IMR-90 (cell line): Measurements from ENCODE around the gene KCTD8. TPM values are rescaled to one million over a fixed set of nuclear protein-coding genes. Genes with fewer than 3 reads are reported as not detected.

Experiments used
- ATAC-seq: fragments of 200-7000 bp; cut with Tn5 transposase; 2 replicates; pipeline ENCODE4 v1.9.1; 2020; ENCODE audit warnings: low read depth, mild to moderate bottlenecking, moderate library complexity
- BruUV-seq: library from RNA; stranded (reverse); fragments of 400-500 nt; replicated peaks from 2 replicates; lab custom pipeline; 2021; lab: Mats Ljungman, UMichigan
- CTCF ChIA-PET: fragments of 300-600 bp; formaldehyde crosslinking; extraction: SDS; loops from one replicate; lab custom pipeline; 2021; ENCODE audit warnings: antibody characterized with exemption; lab: Yijun Ruan, JAX
- POLR2A ChIA-PET: fragments of 300-600 bp; sonication (Branson Sonifier 250); formaldehyde crosslinking; loops from one replicate; lab custom pipeline; 2022; ENCODE audit warnings: antibody characterized with exemption; ENCODE audit not compliant: unreplicated experiment; lab: Charles Lee
- DNase-seq: peaks from one replicate; pipeline ENCODE4 v3.0.0; 2013
- H2AFZ ChIP-seq: replicated peaks from 2 replicates; pipeline ENCODE3; 2013; ENCODE audit warnings: low read length, mild to moderate bottlenecking; ENCODE audit not compliant: poor library complexity
- H2AK5ac ChIP-seq: 2 replicates; pipeline ENCODE4 v1.6.1; 2013; ENCODE audit warnings: low read depth, low read length, inconsistent platforms
- H2AK9ac ChIP-seq: replicated peaks from 2 replicates; pipeline ENCODE3; 2013; ENCODE audit warnings: mild to moderate bottlenecking, low read depth, low read length, moderate library complexity; ENCODE audit not compliant: poor library complexity
- H2BK120ac ChIP-seq: 2 replicates; pipeline ENCODE4 v1.6.1; 2013; ENCODE audit warnings: low read depth, low read length, inconsistent platforms
- H2BK15ac ChIP-seq: 3 replicates; pipeline ENCODE4 v1.6.1; 2013; ENCODE audit warnings: low read depth, low read length, inconsistent platforms
- H2BK20ac ChIP-seq: 2 replicates; pipeline ENCODE4 v1.6.1; 2013; ENCODE audit warnings: low read depth, mild to moderate bottlenecking, inconsistent platforms, low read length, moderate library complexity
- H2BK5ac ChIP-seq: 2 replicates; pipeline ENCODE4 v1.6.1; 2013; ENCODE audit warnings: mild to moderate bottlenecking, low read depth, low read length, inconsistent platforms; ENCODE audit not compliant: poor library complexity, severe bottlenecking
- H3K14ac ChIP-seq: replicated peaks from 2 replicates; pipeline ENCODE4 v1.6.1; 2013; ENCODE audit warnings: low read depth, low read length, inconsistent platforms
- H3K18ac ChIP-seq: 2 replicates; pipeline ENCODE4 v1.6.1; 2013; ENCODE audit warnings: low read depth, low read length, control low read depth
- H3K23ac ChIP-seq: 2 replicates; pipeline ENCODE4 v1.6.1; 2013; ENCODE audit warnings: low read depth, low read length, inconsistent platforms
- H3K27ac ChIP-seq: 2 replicates; pipeline ENCODE4 v1.5.1; 2013; ENCODE audit warnings: mild to moderate bottlenecking, control low read depth, low read length; ENCODE audit not compliant: insufficient read depth
- H3K27me3 ChIP-seq: 2 replicates; pipeline ENCODE4 v1.6.1; 2013; ENCODE audit warnings: low read length; ENCODE audit not compliant: control insufficient read depth, insufficient read depth
- H3K36me3 ChIP-seq: 2 replicates; pipeline ENCODE4 v1.6.1; 2013; ENCODE audit warnings: low read length, mixed read lengths; ENCODE audit not compliant: control insufficient read depth, insufficient read depth
- H3K4ac ChIP-seq: 2 replicates; pipeline ENCODE4 v1.6.1; 2013; ENCODE audit warnings: low read depth, low read length, inconsistent platforms
- H3K4me1 ChIP-seq: 2 replicates; pipeline ENCODE4 v1.6.1; 2013; ENCODE audit warnings: low read length, mixed read lengths; ENCODE audit not compliant: control insufficient read depth, insufficient read depth
- H3K4me2 ChIP-seq: 2 replicates; pipeline ENCODE4 v1.6.1; 2013; ENCODE audit warnings: low read depth, mild to moderate bottlenecking, control low read depth, low read length, moderate library complexity
- H3K4me3 ChIP-seq: 2 replicates; pipeline ENCODE4 v1.5.1; 2013; ENCODE audit warnings: low read depth, mild to moderate bottlenecking, control low read depth, low read length, moderate library complexity; ENCODE audit not compliant: insufficient read depth
- H3K56ac ChIP-seq: 2 replicates; pipeline ENCODE4 v1.6.1; 2013; ENCODE audit warnings: low read length, inconsistent platforms; ENCODE audit not compliant: insufficient read depth; ENCODE audit errors: extremely low read depth
- H3K79me1 ChIP-seq, 2 experiments: 2 replicates each; pipeline ENCODE4 v1.6.1; 2013; ENCODE audit warnings: low read length in 2 of 2, inconsistent platforms in 1 of 2, low read depth in 1 of 2
- H3K9ac ChIP-seq: 2 replicates; pipeline ENCODE4 v1.6.1; 2013; ENCODE audit warnings: low read depth, low read length, control low read depth
- H3K9me1 ChIP-seq: 2 replicates; pipeline ENCODE4 v1.6.1; 2013; ENCODE audit warnings: low read length, inconsistent platforms; ENCODE audit not compliant: insufficient read depth
- H3K9me3 ChIP-seq: 2 replicates; pipeline ENCODE4 v1.6.1; 2013; ENCODE audit warnings: low read length; ENCODE audit not compliant: control insufficient read depth, insufficient read depth
- H4K20me1 ChIP-seq: 2 replicates; pipeline ENCODE4 v1.6.1; 2013; ENCODE audit warnings: low read length, inconsistent platforms; ENCODE audit not compliant: insufficient read depth
- H4K5ac ChIP-seq: 2 replicates; pipeline ENCODE4 v1.6.1; 2013; ENCODE audit warnings: mild to moderate bottlenecking, low read depth, low read length, control low read depth
- H4K8ac ChIP-seq, 2 experiments: 2 replicates each; pipeline ENCODE4 v1.6.1; 2013; ENCODE audit warnings: low read depth in 2 of 2, low read length in 2 of 2, control low read depth in 1 of 2, inconsistent platforms in 1 of 2
- H4K91ac ChIP-seq: 2 replicates; pipeline ENCODE4 v1.6.1; 2013; ENCODE audit warnings: low read depth, low read length, inconsistent platforms; ENCODE audit not compliant: insufficient read depth
- BHLHE40 ChIP-seq: fragments of 150-350 bp; IDR thresholded peaks from 2 replicates; pipeline ENCODE4 v1.6.1; 2016; ENCODE audit warnings: mild to moderate bottlenecking, low read depth, low read length
- CEBPB ChIP-seq: IDR thresholded peaks from 2 replicates; pipeline ENCODE4 v1.6.1; 2012; ENCODE audit warnings: low read depth, low read length, improper control_type of control experiment
- CHD1 ChIP-seq: IDR thresholded peaks from 2 replicates; pipeline ENCODE4 v1.6.1; 2012; ENCODE audit warnings: low read depth, low read length, improper control_type of control experiment
- FOS ChIP-seq: fragments of 150-350 bp; IDR thresholded peaks from 2 replicates; pipeline ENCODE4 v1.6.1; 2016; ENCODE audit warnings: low read depth, low read length
- MAFK ChIP-seq: IDR thresholded peaks from 2 replicates; pipeline ENCODE4 v1.6.1; 2012; ENCODE audit warnings: low read depth, low read length, improper control_type of control experiment
- MAZ ChIP-seq: IDR thresholded peaks from 2 replicates; pipeline ENCODE4 v1.6.1; 2012; ENCODE audit warnings: low read depth, mild to moderate bottlenecking, low read length, improper control_type of control experiment, moderate library complexity, borderline replicate concordance
- MXI1 ChIP-seq: IDR thresholded peaks from 2 replicates; pipeline ENCODE4 v1.6.1; 2012; ENCODE audit warnings: low read depth, mild to moderate bottlenecking, low read length, moderate library complexity, borderline replicate concordance
- NFE2L2 ChIP-seq: fragments of 150-350 bp; IDR thresholded peaks from 2 replicates; pipeline ENCODE4 v1.6.1; 2016; ENCODE audit warnings: low read depth, mild to moderate bottlenecking, low read length
- POLR2A ChIP-seq: IDR thresholded peaks from 2 replicates; pipeline ENCODE4 v1.6.1; 2012; ENCODE audit warnings: mild to moderate bottlenecking, low read depth, low read length
- RAD21 ChIP-seq: IDR thresholded peaks from 2 replicates; pipeline ENCODE4 v1.6.1; 2012; ENCODE audit warnings: low read length, improper control_type of control experiment
- RCOR1 ChIP-seq: IDR thresholded peaks from 2 replicates; pipeline ENCODE4 v1.6.1; 2012; ENCODE audit warnings: mild to moderate bottlenecking, low read length, improper control_type of control experiment; ENCODE audit not compliant: insufficient replicate concordance
- RFX5 ChIP-seq: IDR thresholded peaks from 2 replicates; pipeline ENCODE4 v1.8.0; 2012; ENCODE audit warnings: low read depth, mild to moderate bottlenecking, low read length, moderate library complexity
- SMC3 ChIP-seq: fragments of 150-350 bp; IDR thresholded peaks from 2 replicates; pipeline ENCODE4 v1.6.1; 2016; ENCODE audit warnings: low read depth, mild to moderate bottlenecking, antibody characterized with exemption, low read length, moderate library complexity
- WGBS, 2 experiments: methylation state at CpG; one replicate each; pipeline versions ENCODE4 v1.1.5 to v1.1.7; 2013; ENCODE audit warnings: missing lambda C conversion rate in 2 of 2; ENCODE audit not compliant: insufficient read length in 1 of 2; ENCODE audit errors: extremely low coverage in 2 of 2; 5-methylcytosine and 5-hydroxymethylcytosine counted together
- dilution Hi-C: fragments of 300-500 bp; cut with HindIII; formaldehyde crosslinking; loops from one replicate; pipeline ENCODE4 v1.14.3; 2018; ENCODE audit warnings: low sequenced_read_pairs; ENCODE audit not compliant: unreplicated experiment
- in situ Hi-C: fragments of 300-500 bp; cut with MboI; formaldehyde crosslinking; loops from 3 replicates; pipeline ENCODE4 v1.14.3; 2019; ENCODE audit warnings: low sequenced_read_pairs, inconsistent platforms, mixed read lengths
- intact Hi-C: fragments of 100-400 bp; cut with micrococcal nuclease; formaldehyde crosslinking; loops from 2 replicates; pipeline ENCODE4 v1.10.0; 2022
- polyA plus RNA-seq, 3 experiments: library from polyadenylated mRNA; depleted of rRNA; stranded (reverse); fragments of >200 nt; gene quantifications; 2 replicates each; pipeline ENCODE4 v1.2.3, GENCODE V29; 2012; ENCODE audit warnings: low replicate concordance in 1 of 3
- total RNA-seq: library from RNA; depleted of rRNA; stranded (reverse); fragments of >200 nt; gene quantifications from 2 replicates; pipeline ENCODE4 v1.2.3, GENCODE V29; 2012
- TF ChIP-seq, protein P1 (sequence below): fragments of 150-350 bp; IDR thresholded peaks from 2 replicates; pipeline ENCODE4 v1.6.1; 2017; ENCODE audit warnings: mild to moderate bottlenecking, antibody characterized with exemption, low read length, low read depth
- TF ChIP-seq, protein P2 (sequence below): conservative IDR thresholded peaks from 2 replicates; pipeline ENCODE4 v1.5.1; 2012; ENCODE audit warnings: mild to moderate bottlenecking, low read depth, low read length, improper control_type of control experiment
- TF ChIP-seq, protein P3 (sequence below): fragments of 150-350 bp; IDR thresholded peaks from 2 replicates; pipeline ENCODE4 v1.6.1; 2016; ENCODE audit warnings: low read depth, mild to moderate bottlenecking, low read length, moderate library complexity, borderline replicate concordance

KCTD8 gene
- total and polyA plus RNA-seq, 2 of the 4 experiments (the other 2 are of a cell fraction): 0.03 TPM; not detected in 1

DNA sequence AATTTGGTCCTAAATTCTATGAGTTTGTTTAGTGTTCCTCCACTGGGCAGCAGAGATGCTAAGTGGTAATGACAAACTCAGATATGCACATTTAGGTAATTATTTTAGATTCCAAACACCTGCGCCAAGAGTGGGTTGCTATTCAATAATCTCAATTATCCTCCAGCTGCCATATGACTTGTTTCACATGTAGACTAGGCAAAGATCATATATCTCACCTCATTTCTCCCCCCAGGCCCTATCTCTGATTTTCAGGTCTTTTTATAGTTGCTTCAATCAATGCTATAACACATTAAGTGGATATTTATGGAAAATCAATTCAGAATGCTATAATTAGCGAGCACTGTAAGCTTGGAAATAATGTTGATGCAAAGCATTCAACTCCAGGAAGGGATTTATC lies 217.6 kb downstream of the KCTD8 start:
- Histone ChIP-seq H3K4ac (no peak overlapping the region), H2BK5ac (no peak overlapping the region), H3K9me1 (no peaks in the 10 kb centered on the region), H3K4me1 (no peaks in the 10 kb centered on the region), H2AK9ac (no peak overlapping the region), H4K5ac (no peak overlapping the region), H3K4me2 (no peak overlapping the region), H3K4me3 (no peak overlapping the region), H2BK15ac (no peak overlapping the region), H3K36me3 (no peaks in the 10 kb centered on the region), H3K9me3 (no peaks in the 10 kb centered on the region; the same call in 1 of the 2 replicates), H3K23ac (no peak overlapping the region), H3K27me3 (no peaks in the 10 kb centered on the region), H4K20me1 (no peaks in the 10 kb centered on the region), H2AK5ac (no peak overlapping the region), H3K79me1 (no peaks in the 10 kb centered on the region), H4K91ac (no peak overlapping the region), H3K27ac (no peak overlapping the region), H2AFZ (no peak overlapping the region), H4K8ac (no peak overlapping the region), H3K9ac (no peak overlapping the region), H2BK120ac (no peak overlapping the region), H2BK20ac (no peak overlapping the region), H3K14ac (no peak overlapping the region), H3K56ac (no peak overlapping the region), H3K18ac (no peak overlapping the region)
- BruUV-seq: no TSS peak
- intact Hi-C loops: no loop called here
- TF ChIP-seq SMC3: no peak
- TF ChIP-seq NFE2L2: no peak
- TF ChIP-seq MAZ: no peak
- TF ChIP-seq BHLHE40: no peak
- TF ChIP-seq, protein P1, sequence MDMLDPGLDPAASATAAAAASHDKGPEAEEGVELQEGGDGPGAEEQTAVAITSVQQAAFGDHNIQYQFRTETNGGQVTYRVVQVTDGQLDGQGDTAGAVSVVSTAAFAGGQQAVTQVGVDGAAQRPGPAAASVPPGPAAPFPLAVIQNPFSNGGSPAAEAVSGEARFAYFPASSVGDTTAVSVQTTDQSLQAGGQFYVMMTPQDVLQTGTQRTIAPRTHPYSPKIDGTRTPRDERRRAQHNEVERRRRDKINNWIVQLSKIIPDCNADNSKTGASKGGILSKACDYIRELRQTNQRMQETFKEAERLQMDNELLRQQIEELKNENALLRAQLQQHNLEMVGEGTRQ: no peak
- TF ChIP-seq, protein P2, sequence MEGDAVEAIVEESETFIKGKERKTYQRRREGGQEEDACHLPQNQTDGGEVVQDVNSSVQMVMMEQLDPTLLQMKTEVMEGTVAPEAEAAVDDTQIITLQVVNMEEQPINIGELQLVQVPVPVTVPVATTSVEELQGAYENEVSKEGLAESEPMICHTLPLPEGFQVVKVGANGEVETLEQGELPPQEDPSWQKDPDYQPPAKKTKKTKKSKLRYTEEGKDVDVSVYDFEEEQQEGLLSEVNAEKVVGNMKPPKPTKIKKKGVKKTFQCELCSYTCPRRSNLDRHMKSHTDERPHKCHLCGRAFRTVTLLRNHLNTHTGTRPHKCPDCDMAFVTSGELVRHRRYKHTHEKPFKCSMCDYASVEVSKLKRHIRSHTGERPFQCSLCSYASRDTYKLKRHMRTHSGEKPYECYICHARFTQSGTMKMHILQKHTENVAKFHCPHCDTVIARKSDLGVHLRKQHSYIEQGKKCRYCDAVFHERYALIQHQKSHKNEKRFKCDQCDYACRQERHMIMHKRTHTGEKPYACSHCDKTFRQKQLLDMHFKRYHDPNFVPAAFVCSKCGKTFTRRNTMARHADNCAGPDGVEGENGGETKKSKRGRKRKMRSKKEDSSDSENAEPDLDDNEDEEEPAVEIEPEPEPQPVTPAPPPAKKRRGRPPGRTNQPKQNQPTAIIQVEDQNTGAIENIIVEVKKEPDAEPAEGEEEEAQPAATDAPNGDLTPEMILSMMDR: no peak
- no peak for TF ChIP-seq MXI1
- no peak for TF ChIP-seq CHD1
- TF ChIP-seq CEBPB: no peak
- TF ChIP-seq RFX5: no peak
- no peak for TF ChIP-seq FOS
- TF ChIP-seq, protein P3, sequence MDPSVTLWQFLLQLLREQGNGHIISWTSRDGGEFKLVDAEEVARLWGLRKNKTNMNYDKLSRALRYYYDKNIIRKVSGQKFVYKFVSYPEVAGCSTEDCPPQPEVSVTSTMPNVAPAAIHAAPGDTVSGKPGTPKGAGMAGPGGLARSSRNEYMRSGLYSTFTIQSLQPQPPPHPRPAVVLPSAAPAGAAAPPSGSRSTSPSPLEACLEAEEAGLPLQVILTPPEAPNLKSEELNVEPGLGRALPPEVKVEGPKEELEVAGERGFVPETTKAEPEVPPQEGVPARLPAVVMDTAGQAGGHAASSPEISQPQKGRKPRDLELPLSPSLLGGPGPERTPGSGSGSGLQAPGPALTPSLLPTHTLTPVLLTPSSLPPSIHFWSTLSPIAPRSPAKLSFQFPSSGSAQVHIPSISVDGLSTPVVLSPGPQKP: no peak
- no peak for TF ChIP-seq RCOR1
- no peak for TF ChIP-seq MAFK
- no peak for TF ChIP-seq RAD21
- TF ChIP-seq POLR2A: no peak
- ATAC-seq (no peak), DNase-seq (no peak)
- WGBS, 2 experiments: no CpG with 5 or more reads among the region's 2 CpGs
- dilution Hi-C loops: no loop called here
- in situ Hi-C loops: no loop called here
- CTCF ChIA-PET: no interaction called here
- POLR2A ChIA-PET: no interaction called here
